Measurements from ENCODE around the gene P2RY14. TPM values are rescaled to one million over a fixed set of nuclear protein-coding genes. Genes with fewer than 3 reads are reported as not detected.

The P2RY14 gene
- total and polyA plus RNA-seq, 2 of the 13 experiments (the other 11 are each of a cell fraction or from before 2014, with no cell fraction given), result not detected

DNA sequence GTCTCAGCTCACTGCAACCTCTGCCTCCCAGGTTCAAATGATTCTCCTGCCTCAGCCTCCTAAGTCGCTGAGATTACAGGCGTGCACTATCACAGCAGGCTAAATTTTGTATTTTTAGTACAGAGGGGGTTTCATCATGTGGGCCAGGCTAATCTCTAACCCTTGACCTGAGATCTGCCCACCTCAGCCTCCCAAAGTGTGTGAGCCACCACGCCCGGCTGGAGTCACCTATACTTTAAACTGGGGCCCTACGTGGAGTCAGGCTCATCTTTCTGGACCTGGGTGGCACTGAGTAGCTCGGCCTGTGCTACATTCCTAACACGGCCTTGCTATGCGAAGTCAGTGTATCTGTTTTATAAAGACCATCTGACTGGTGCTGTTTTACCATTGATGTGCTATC is 81.1 kb downstream of the P2RY14 start (continued):
- TF ChIP-seq, protein P1, sequence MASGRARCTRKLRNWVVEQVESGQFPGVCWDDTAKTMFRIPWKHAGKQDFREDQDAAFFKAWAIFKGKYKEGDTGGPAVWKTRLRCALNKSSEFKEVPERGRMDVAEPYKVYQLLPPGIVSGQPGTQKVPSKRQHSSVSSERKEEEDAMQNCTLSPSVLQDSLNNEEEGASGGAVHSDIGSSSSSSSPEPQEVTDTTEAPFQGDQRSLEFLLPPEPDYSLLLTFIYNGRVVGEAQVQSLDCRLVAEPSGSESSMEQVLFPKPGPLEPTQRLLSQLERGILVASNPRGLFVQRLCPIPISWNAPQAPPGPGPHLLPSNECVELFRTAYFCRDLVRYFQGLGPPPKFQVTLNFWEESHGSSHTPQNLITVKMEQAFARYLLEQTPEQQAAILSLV (CRISPR knock-in tag; IDR thresholded peaks at IDR 0.05; ENCODE audit: borderline replicate concordance), result no peak
- TF ChIP-seq HNF4A (CRISPR knock-in tag; IDR thresholded peaks at IDR 0.05), result peak; percentile 39
- TF ChIP-seq ZNF326 (CRISPR knock-in tag; IDR thresholded peaks at IDR 0.05; ENCODE audit: borderline replicate concordance), result no peak
- TF ChIP-seq ZFX (CRISPR knock-in tag; IDR thresholded peaks at IDR 0.05; ENCODE audit: low read depth), result peak; percentile 43
- TF ChIP-seq PRPF4 (IDR thresholded peaks at IDR 0.05; ENCODE audit: low read depth, low read length, poor library complexity, severe bottlenecking), result peak; percentile 58
- TF ChIP-seq SALL2 (CRISPR knock-in tag; IDR thresholded peaks at IDR 0.05), result 0 out of 2 replicates have a peak, but pooled peaks have one; percentile 29
- no peak for TF ChIP-seq MEIS2 (CRISPR knock-in tag; IDR thresholded peaks at IDR 0.05)
- TF ChIP-seq EED (CRISPR knock-in tag; IDR thresholded peaks at IDR 0.05), result no peak
- TF ChIP-seq, protein P2, sequence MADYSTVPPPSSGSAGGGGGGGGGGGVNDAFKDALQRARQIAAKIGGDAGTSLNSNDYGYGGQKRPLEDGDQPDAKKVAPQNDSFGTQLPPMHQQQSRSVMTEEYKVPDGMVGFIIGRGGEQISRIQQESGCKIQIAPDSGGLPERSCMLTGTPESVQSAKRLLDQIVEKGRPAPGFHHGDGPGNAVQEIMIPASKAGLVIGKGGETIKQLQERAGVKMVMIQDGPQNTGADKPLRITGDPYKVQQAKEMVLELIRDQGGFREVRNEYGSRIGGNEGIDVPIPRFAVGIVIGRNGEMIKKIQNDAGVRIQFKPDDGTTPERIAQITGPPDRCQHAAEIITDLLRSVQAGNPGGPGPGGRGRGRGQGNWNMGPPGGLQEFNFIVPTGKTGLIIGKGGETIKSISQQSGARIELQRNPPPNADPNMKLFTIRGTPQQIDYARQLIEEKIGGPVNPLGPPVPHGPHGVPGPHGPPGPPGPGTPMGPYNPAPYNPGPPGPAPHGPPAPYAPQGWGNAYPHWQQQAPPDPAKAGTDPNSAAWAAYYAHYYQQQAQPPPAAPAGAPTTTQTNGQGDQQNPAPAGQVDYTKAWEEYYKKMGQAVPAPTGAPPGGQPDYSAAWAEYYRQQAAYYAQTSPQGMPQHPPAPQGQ (CRISPR knock-in tag; IDR thresholded peaks at IDR 0.05; ENCODE audit: borderline replicate concordance), result no peak
- TF ChIP-seq ZNF615 (CRISPR knock-in tag; IDR thresholded peaks at IDR 0.05; ENCODE audit: borderline replicate concordance), result no peak

DNA sequence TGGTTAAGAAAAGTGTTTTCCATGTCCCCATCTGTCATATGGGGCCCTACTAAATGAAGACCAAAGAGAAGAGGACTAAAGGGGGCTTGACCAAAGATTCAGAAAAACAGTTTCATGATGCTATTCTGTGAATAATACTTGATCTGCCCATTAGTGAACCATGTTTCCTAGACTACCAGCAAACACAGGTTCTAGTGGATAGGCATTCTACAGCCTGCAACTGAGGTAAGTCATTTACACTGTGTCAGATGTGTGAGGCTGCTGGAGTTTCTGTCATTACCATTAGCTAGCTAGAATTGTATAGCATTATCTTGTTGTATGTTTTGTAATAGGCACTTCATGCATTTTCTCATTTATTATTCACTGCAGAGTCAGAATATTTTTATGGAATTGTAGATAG is 81.9 kb downstream of the P2RY14 start:
- H2AFZ ChIP-seq (ENCODE audit: low read length), result no peak overlapping the region
- in situ Hi-C loops (cut with HindIII; ENCODE audit: extremely low pct_ligation_motif_present, low pct_unique_long_range_greater_than_20kb), result no loop called here
- ChIA-PET CTCF (ENCODE audit: low intra/inter-chr PET ratio, low total read pairs) (no interaction called here), POLR2A (interaction anchor here (0.8 to 3.8 kb wide), 4 partner anchors 10 to 18 kb away, joined by 3 to 54 read pairs (median 3); no protein-coding TSS in a partner anchor)
- H3K4me3 ChIP-seq (replicated peaks in 1 of 3; ENCODE audit: insufficient read depth in 1 of 3, low read depth in 2 of 3, low read length in 3 of 3), result no peak overlapping the region
- no peaks in the 10 kb centered on the region for H3K9me3 ChIP-seq (ENCODE audit: low read length)
- no peaks in the 10 kb centered on the region for H3K36me3 ChIP-seq (replicated peaks in 1 of 2; ENCODE audit: control insufficient read depth in 1 of 2, insufficient read depth in 2 of 2, low read length in 2 of 2)
- FAIRE-seq (no peak), ATAC-seq (no peak), DNase-seq (ENCODE audit: low spot score) (no peak)
- H3K4me1 ChIP-seq (ENCODE audit: insufficient read depth, low read length), result peaks cover 58% of the 10 kb centered on the region
- no peaks in the 10 kb centered on the region for H3K79me2 ChIP-seq (ENCODE audit: insufficient read depth, low read length)
- peak overlapping the region; percentile 89 for H3K27ac ChIP-seq (ENCODE audit: extremely low read length, insufficient read depth, low read length)
- intact Hi-C loops (cut with micrococcal nuclease; ENCODE audit: unreplicated experiment), result loop anchor here (5.0 kb wide), 1 partner anchor 1404 kb away; the partner anchor contains the start of gene ANKUB1
- TF ChIP-seq EED (CRISPR knock-in tag; IDR thresholded peaks at IDR 0.05), result no peak
- no peak for TF ChIP-seq ZFP36 (IDR thresholded peaks at IDR 0.05; ENCODE audit: borderline replicate concordance, low read depth, low read length, partially characterized antibody)
- TF ChIP-seq, protein P3, sequence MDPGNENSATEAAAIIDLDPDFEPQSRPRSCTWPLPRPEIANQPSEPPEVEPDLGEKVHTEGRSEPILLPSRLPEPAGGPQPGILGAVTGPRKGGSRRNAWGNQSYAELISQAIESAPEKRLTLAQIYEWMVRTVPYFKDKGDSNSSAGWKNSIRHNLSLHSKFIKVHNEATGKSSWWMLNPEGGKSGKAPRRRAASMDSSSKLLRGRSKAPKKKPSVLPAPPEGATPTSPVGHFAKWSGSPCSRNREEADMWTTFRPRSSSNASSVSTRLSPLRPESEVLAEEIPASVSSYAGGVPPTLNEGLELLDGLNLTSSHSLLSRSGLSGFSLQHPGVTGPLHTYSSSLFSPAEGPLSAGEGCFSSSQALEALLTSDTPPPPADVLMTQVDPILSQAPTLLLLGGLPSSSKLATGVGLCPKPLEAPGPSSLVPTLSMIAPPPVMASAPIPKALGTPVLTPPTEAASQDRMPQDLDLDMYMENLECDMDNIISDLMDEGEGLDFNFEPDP (CRISPR knock-in tag; conservative IDR thresholded peaks at IDR 0.05), result no peak
- TF ChIP-seq ERF (CRISPR knock-in tag; IDR thresholded peaks at IDR 0.05), result no peak
- TF ChIP-seq ZFP37 (CRISPR knock-in tag; IDR thresholded peaks at IDR 0.05; ENCODE audit: borderline replicate concordance), result no peak
- TF ChIP-seq XBP1 (CRISPR knock-in tag; IDR thresholded peaks at IDR 0.05), result no peak
- no peak for TF ChIP-seq ZNF557 (CRISPR knock-in tag; IDR thresholded peaks at IDR 0.05)
- BruUV-seq (replicated peaks), result no TSS peak
- no peaks in the 10 kb centered on the region for H3K27me3 ChIP-seq (ENCODE audit: control insufficient read depth in 1 of 2, insufficient read depth in 2 of 2, low read length in 2 of 2)
- no peaks in the 10 kb centered on the region for H4K20me1 ChIP-seq (ENCODE audit: insufficient read depth, low read length)
- H3K4me2 ChIP-seq (ENCODE audit: low read depth, low read length), result no peak overlapping the region
- no peak overlapping the region; the same call in 1 of the 2 replicates for H3K9ac ChIP-seq (ENCODE audit: insufficient read depth, low read depth, low read length)

Data from HepG2 (cell line).